ENCODE measurements around the gene TRAF4. TPM values are rescaled to one million over a fixed set of nuclear protein-coding genes. Genes with fewer than 3 reads are reported as not detected.
A peak's percentile ranks its signal among the peaks of the same experiment; 100 is the strongest.
"Not testable (repeated sequence)": the region's sequence is repeated elsewhere in the genome, so short reads cannot be mapped to it uniquely, and the experiment has no call there.

Gene TRAF4
- total RNA-seq, 2 experiments from 2014 or later: 60.1 to 107 TPM

GRCh38 chr17:28765038-28765437, 21.2 kb downstream of the TRAF4 start:
- H3K27ac Mint-ChIP-seq: no peak overlapping the region
- H3K27me3 Mint-ChIP-seq: no peaks in the 10 kb centered on the region
- no peak overlapping the region for H3K4me3 Mint-ChIP-seq
- ATAC-seq (no peak), DNase-seq (no peak)
- peaks cover 42% of the 10 kb centered on the region for H3K4me1 Mint-ChIP-seq
- H3K9me3 Mint-ChIP-seq (ENCODE audit: low read depth): no peaks in the 10 kb centered on the region
- H3K36me3 Mint-ChIP-seq: peaks cover 10% of the 10 kb centered on the region
- CTCF ChIA-PET: interaction anchor here (0.9 to 7.2 kb wide), 22 partner anchors 9 to 352 kb away, joined by 3 to 98 read pairs (median 10); partner anchors contain the start of genes DHRS13, FAM222B, FLOT2 and NEK8

GRCh38 chr17:28773736-28774135, 29.9 kb downstream of the TRAF4 start:
- no peak for ATAC-seq
- CTCF ChIA-PET: interaction anchor here (0.7 to 4.9 kb wide), 8 partner anchors 10 to 356 kb away, joined by 3 to 44 read pairs (median 5); no protein-coding TSS in a partner anchor
- Mint-ChIP-seq H3K36me3 (peaks cover 7% of the 10 kb centered on the region), H3K4me3 (no peak overlapping the region), H3K27me3 (no peaks in the 10 kb centered on the region), H3K27ac (no peak overlapping the region), H3K9me3 (ENCODE audit: low read depth) (no peaks in the 10 kb centered on the region), H3K4me1 (peaks cover 20% of the 10 kb centered on the region)
- no peak for DNase-seq

- Mint-ChIP-seq H3K4me1 (peaks cover 24% of the 10 kb centered on the region), H3K4me3 (no peak overlapping the region), H3K27ac (peak overlapping the region; percentile 14), H3K9me3 (ENCODE audit: low read depth) (no peaks in the 10 kb centered on the region), H3K36me3 (peaks cover 11% of the 10 kb centered on the region), H3K27me3 (no peaks in the 10 kb centered on the region)
- DNase-seq (no peak), ATAC-seq (no peak)
- CTCF ChIA-PET: interaction anchor here (1.0 to 4.9 kb wide), 6 partner anchors 10 to 191 kb away, joined by 3 to 44 read pairs (median 4); no protein-coding TSS in a partner anchor
Measured at GRCh38 chr17:28774206-28774605, 30.4 kb downstream of the TRAF4 start.

- Mint-ChIP-seq H3K27me3 (no peaks in the 10 kb centered on the region), H3K4me1 (peaks cover 26% of the 10 kb centered on the region), H3K4me3 (no peak overlapping the region), H3K9me3 (ENCODE audit: low read depth) (no peaks in the 10 kb centered on the region), H3K36me3 (peaks cover 12% of the 10 kb centered on the region), H3K27ac (peak overlapping the region; percentile 29)
- ATAC-seq: no peak
- DNase-seq: no peak
- CTCF ChIA-PET: interaction anchor here (1.6 to 4.9 kb wide), 2 partner anchors 13 kb away, joined by 5 to 44 read pairs; no protein-coding TSS in a partner anchor
Measured at GRCh38 chr17:28777178-28777577, 33.4 kb downstream of the TRAF4 start.

GRCh38 chr17:28779601-28780000, 35.8 kb downstream of the TRAF4 start:
- H3K9me3 Mint-ChIP-seq (ENCODE audit: low read depth); H3K36me3 Mint-ChIP-seq; ATAC-seq; CTCF ChIA-PET; DNase-seq; H3K27ac Mint-ChIP-seq; H3K27me3 Mint-ChIP-seq; H3K4me3 Mint-ChIP-seq: not testable (repeated sequence)
- H3K4me1 Mint-ChIP-seq: peaks cover 26% of the 10 kb centered on the region

GRCh38 chr17:28783161-28783560, 39.4 kb downstream of the TRAF4 start:
- H3K36me3 Mint-ChIP-seq: peaks cover 7% of the 10 kb centered on the region
- CTCF ChIA-PET: interaction anchor here (0.7 to 0.9 kb wide), 2 partner anchors 110 to 754 kb away, joined by 3 to 4 read pairs; no protein-coding TSS in a partner anchor
- no peak for DNase-seq
- no peaks in the 10 kb centered on the region for H3K9me3 Mint-ChIP-seq (ENCODE audit: low read depth)
- H3K4me1 Mint-ChIP-seq: peaks cover 12% of the 10 kb centered on the region
- no peak overlapping the region for H3K4me3 Mint-ChIP-seq
- no peak for ATAC-seq
- H3K27me3 Mint-ChIP-seq: no peaks in the 10 kb centered on the region
- peak overlapping the region; percentile 35 for H3K27ac Mint-ChIP-seq

- no peak overlapping the region for H3K4me3 Mint-ChIP-seq
- CTCF ChIA-PET: interaction anchor here (1.1 to 3.9 kb wide), 3 partner anchors 17 to 61 kb away, joined by 3 to 18 read pairs (median 5); partner anchors contain the start of gene TLCD1
- H3K27ac Mint-ChIP-seq: no peak overlapping the region
- no peaks in the 10 kb centered on the region for H3K27me3 Mint-ChIP-seq
- peaks cover 1% of the 10 kb centered on the region for H3K4me1 Mint-ChIP-seq
- DNase-seq: no peak
- no peaks in the 10 kb centered on the region for H3K36me3 Mint-ChIP-seq
- no peaks in the 10 kb centered on the region for H3K9me3 Mint-ChIP-seq (ENCODE audit: low read depth)
- no peak for ATAC-seq
Measured at GRCh38 chr17:28788100-28788499, 44.3 kb downstream of the TRAF4 start.

GRCh38 chr17:28792877-28793661, 49.3 kb downstream of the TRAF4 start:
- Mint-ChIP-seq H3K4me3 (no peak overlapping the region), H3K36me3 (no peaks in the 10 kb centered on the region), H3K9me3 (ENCODE audit: low read depth) (no peaks in the 10 kb centered on the region), H3K4me1 (peaks cover 3% of the 10 kb centered on the region), H3K27ac (no peak overlapping the region), H3K27me3 (no peaks in the 10 kb centered on the region)
- ATAC-seq (no peak), DNase-seq (no peak)
- CTCF ChIA-PET: interaction anchor here (0.7 to 0.9 kb wide), 2 partner anchors 30 to 302 kb away, joined by 3 to 4 read pairs; no protein-coding TSS in a partner anchor

GRCh38 chr17:28794846-28795441, 51.1 kb downstream of the TRAF4 start:
- DNase-seq; CTCF ChIA-PET; ATAC-seq; H3K27ac Mint-ChIP-seq; H3K9me3 Mint-ChIP-seq (ENCODE audit: low read depth); H3K4me1 Mint-ChIP-seq; H3K36me3 Mint-ChIP-seq; H3K4me3 Mint-ChIP-seq; H3K27me3 Mint-ChIP-seq: not testable (repeated sequence)

GRCh38 chr17:28796062-28796461, 52.3 kb downstream of the TRAF4 start:
- peaks cover 2% of the 10 kb centered on the region for H3K36me3 Mint-ChIP-seq

More at GRCh38 chr17:28796062-28796461, 52.3 kb downstream of the TRAF4 start:
- no peak for DNase-seq
- Mint-ChIP-seq H3K27ac (no peak overlapping the region), H3K9me3 (ENCODE audit: low read depth) (no peaks in the 10 kb centered on the region), H3K4me3 (no peak overlapping the region), H3K27me3 (no peaks in the 10 kb centered on the region), H3K4me1 (peaks cover 3% of the 10 kb centered on the region)
- ATAC-seq: no peak
- CTCF ChIA-PET: interaction anchor here (1.6 kb wide), 1 partner anchor 32 kb away, joined by 7 read pairs; no protein-coding TSS in a partner anchor

Other genes with a start within 250 kb of the TRAF4 start
- not detected for gene FOXN1, start 237.7 kb upstream of the TRAF4 start, total RNA-seq
- gene UNC119, start 191.4 kb upstream of the TRAF4 start, total RNA-seq: 10 to 100 TPM; 41.2 to 59.0 TPM
- gene PIGS, start 172.5 kb upstream of the TRAF4 start, total RNA-seq: 10 to 100 TPM; 61.0 to 66.2 TPM
- 10 to 100 TPM; 36.9 to 52.0 TPM for gene ALDOC, start 167.1 kb upstream of the TRAF4 start, total RNA-seq
- gene SPAG5, start 145.0 kb upstream of the TRAF4 start, total RNA-seq: 100 to 1,000 TPM; 151 to 197 TPM
- gene RSKR, start 129.8 kb upstream of the TRAF4 start, total RNA-seq: 10 to 100 TPM; 25.4 to 28.2 TPM
- 100 to 1,000 TPM; 163 to 186 TPM for gene BLTP2, start 98.9 kb upstream of the TRAF4 start, total RNA-seq
- gene SDF2, start 82.1 kb upstream of the TRAF4 start, total RNA-seq: 10 to 100 TPM; 45.9 to 48.9 TPM
- gene SUPT6H, start 81.8 kb upstream of the TRAF4 start, total RNA-seq: 10 to 100 TPM; 64.7 to 81.2 TPM
- gene PROCA1, start 32.1 kb upstream of the TRAF4 start, total RNA-seq: 1 to 10 TPM; 6.1 to 9.0 TPM
- gene RAB34, start 26.1 kb upstream of the TRAF4 start, total RNA-seq: 1 to 10 TPM; 5.6 to 8.3 TPM
- gene RPL23A, start 24.0 kb upstream of the TRAF4 start, total RNA-seq: 1,000 to 10,000 TPM; 1,823 to 1,960 TPM
- 1 to 10 TPM; 3.2 to 5.6 TPM for gene TLCD1, start 17.8 kb upstream of the TRAF4 start, total RNA-seq
- gene NEK8, start 15.2 kb upstream of the TRAF4 start, total RNA-seq: 1 to 10 TPM; 3.6 to 5.1 TPM
- 10 to 100 TPM; 14.5 to 19.6 TPM for gene FAM222B, start 98.8 kb downstream of the TRAF4 start, total RNA-seq
- gene ERAL1, start 111.0 kb downstream of the TRAF4 start, total RNA-seq: 10 to 100 TPM; 46.1 to 50.6 TPM
- gene FLOT2, start 153.7 kb downstream of the TRAF4 start, total RNA-seq: 100 to 1,000 TPM; 143 to 191 TPM
- 10 to 100 TPM; 23.1 to 25.9 TPM for gene DHRS13, start 159.1 kb downstream of the TRAF4 start, total RNA-seq
- gene PHF12, start 207.5 kb downstream of the TRAF4 start, total RNA-seq: 10 to 100 TPM; 79.5 to 85.8 TPM

All from activated CD8-positive, alpha-beta memory T cell treated with anti-CD3 and anti-CD28 coated beads, Interleukin-2, amount 10 ng/mL, durations not matched to agents 7 days and 5 days (primary cell).